Measurements from ENCODE around the gene KLF8.

The KLF8 gene

GRCh38 chrX:56309881-56310280 lies 77.7 kb downstream of the KLF8 start:
- no peak for DNase-seq (ENCODE audit: low read depth in 2 of 2)

GRCh38 chrX:56310581-56310980 lies 78.4 kb downstream of the KLF8 start:
- no peak for DNase-seq (ENCODE audit: low read depth in 2 of 2)

GRCh38 chrX:56313308-56313707 lies 81.2 kb downstream of the KLF8 start:
- DNase-seq (ENCODE audit: low read depth in 2 of 2), result no peak

- DNase-seq (ENCODE audit: low read depth in 2 of 2), result no peak
Measured at GRCh38 chrX:56314334-56314733, 82.2 kb downstream of the KLF8 start.

- DNase-seq (ENCODE audit: low read depth in 2 of 2), result no peak
Measured at GRCh38 chrX:56318076-56318475, 85.9 kb downstream of the KLF8 start.

GRCh38 chrX:56319165-56319564 lies 87.0 kb downstream of the KLF8 start:
- no peak for DNase-seq (ENCODE audit: low read depth in 2 of 2)
